Measurements from ENCODE around the gene TCAIM. TPM values are rescaled to one million over a fixed set of nuclear protein-coding genes. Genes with fewer than 3 reads are reported as not detected.

TCAIM gene
- 10 to 100 TPM; 28.8 to 47.3 (median 46.6) TPM for polyA plus RNA-seq (ENCODE audit: insufficient read length in 4 of 4)

DNA sequence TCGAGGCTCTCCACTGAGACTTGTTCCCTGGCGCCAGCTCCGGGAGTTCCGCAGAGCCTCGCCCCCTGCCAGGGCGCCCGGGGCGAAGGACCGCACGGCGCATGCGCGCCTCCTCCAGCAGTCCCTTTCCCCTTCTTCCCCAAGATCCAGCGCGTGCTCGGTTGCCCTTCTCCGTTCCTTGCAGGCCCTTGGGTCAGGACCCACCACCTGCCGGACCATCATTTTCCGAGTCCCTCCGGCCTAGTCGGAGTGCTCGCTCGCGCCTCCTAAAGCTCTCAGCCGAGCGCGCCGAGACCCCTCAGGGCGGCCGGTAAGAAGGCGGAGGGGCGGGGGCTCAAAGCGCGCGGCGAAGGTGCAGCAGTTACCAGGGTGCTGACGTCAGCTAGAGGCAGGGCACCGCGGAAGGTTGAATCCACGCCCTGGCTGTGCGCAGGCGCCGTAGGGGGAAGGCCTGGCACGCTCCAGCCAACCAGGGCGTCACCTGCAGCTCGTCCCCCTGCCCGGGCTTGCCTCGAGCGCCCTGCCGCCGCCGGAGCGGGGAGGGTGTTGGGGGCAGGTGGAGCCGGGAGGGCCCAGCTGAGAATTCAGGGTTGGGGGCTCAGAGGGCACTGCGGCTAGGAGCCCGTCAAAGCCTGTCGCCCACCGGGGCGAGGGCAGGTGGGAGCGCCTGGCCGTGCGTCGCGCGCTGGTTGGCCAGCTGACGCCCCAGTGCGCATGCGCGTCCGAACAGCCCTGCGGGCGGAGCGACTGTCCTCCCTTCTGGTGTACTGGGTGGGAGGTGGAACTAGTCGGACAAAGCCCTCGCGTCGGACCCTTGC, at the start of gene TCAIM:
TCAIM (plus strand) TSS at position 757 of the 818 bp plus-strand sequence. CDS start 16,017 bp downstream, outside the sequence.
- DNase-seq (ENCODE audit: low read depth in 4 of 4, low spot score in 3 of 4): peak; percentile 92 to 95 (median 94)

- no peak for DNase-seq (ENCODE audit: low read depth in 4 of 4, low spot score in 3 of 4)
Measured at GRCh38 chr3:44289882-44290462, 48.6 kb upstream of the TCAIM start.

- DNase-seq (ENCODE audit: low read depth in 4 of 4, low spot score in 3 of 4): no peak
Measured at GRCh38 chr3:44292276-44292675, 46.3 kb upstream of the TCAIM start.

DNA sequence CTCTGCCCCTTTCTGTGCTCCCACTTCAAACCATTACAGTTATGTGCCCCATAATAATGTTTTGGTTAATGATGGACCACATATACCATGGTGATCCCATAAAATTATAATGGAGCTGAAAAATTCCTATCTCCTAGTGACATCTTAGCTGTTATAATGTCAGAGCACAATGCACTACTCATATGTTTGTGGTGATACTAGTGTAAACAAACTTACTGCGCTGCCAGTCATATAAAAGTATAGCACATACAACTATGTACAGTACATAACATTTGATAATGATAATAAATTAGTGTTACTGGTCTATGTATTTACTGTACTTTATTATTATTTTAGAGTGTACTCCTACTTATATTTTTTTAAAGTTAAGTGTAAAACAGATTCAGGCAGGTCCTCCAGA, 45.6 kb upstream of the TCAIM start:
- no peak for DNase-seq (ENCODE audit: low read depth in 4 of 4, low spot score in 3 of 4)

GRCh38 chr3:44297255-44297654, 41.3 kb upstream of the TCAIM start:
- no peak for DNase-seq (ENCODE audit: low read depth in 4 of 4, low spot score in 3 of 4)

DNA sequence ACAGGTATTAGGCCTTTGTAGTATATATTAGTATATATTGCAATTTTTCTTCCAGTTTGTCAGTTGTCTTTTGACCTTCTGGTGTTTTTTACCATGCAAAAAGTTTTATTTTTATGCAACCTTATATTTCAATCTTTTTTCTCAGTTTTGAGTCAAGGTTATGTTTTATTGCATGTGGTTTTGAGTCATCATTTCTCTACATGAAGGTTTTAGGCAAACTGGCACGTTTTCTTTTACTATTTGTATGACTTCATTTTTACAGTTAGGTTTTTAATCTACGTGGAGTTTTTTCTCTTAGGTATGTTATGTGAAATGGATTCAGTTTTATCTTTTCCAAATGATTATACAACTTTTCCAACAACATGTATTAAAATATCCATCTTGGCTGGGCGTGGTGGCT, 36.8 kb upstream of the TCAIM start:
- DNase-seq (ENCODE audit: low read depth in 4 of 4, low spot score in 3 of 4): no peak

DNA sequence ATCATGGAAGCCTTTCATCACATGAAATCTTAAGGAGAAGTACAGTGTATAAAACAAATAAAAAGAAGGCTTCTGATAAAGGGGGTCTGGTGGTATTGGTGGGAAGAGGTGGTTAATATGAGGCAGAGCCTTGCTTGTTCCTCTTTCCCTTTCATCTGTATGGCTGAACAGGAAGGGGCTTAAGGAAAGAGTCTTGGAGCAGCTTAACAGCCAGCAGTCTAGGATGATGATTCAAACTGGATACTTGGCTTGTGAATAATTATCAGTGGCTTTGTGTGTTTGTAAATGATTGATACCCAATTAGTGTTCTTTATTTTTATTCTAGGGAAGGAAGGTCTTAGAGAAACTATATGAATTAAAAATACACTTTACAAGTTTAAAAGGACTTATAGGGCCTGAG, 29.1 kb upstream of the TCAIM start:
- DNase-seq (ENCODE audit: low read depth in 4 of 4, low spot score in 3 of 4): no peak

DNA sequence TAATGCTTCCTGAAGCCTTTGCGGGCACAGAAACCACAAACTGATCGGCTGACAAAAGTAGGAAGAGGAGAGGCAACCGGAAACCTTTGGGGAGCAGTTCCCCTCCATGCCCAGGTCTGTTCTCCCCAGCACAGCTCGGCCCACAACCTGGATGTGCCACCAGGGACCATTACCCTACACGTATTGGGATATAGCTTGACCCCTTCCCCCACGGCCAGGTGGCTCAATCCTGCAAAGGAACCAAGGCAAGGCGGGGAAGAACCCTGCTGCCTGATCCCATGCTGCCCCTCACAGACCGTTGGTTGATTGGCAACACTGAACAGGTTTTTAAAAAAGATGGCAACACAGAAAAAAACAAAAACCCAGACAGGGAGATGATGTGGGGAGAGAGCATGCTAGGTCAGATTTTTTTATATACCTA, 19.7 kb upstream of the TCAIM start:
- no peak for DNase-seq (ENCODE audit: low read depth in 4 of 4, low spot score in 3 of 4)

DNA sequence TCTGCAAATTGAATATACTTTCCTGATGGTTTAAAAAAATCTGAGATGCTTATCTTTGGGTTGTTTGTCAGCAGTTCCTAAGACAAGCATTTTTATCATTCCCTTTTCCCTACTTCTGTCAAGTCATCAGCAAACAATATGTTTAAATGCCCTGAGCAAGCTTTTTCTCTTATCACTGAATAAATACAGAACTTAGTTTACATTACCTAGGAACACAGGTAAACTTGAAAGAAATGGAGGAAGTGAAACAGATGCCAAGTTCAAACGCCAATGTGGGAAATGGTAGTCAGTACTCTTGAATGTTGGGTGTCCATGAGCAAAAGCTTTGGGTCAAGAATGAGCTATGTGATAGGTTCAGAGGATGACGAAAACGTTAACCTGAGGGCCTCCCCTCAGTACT, 17.2 kb upstream of the TCAIM start:
- no peak for DNase-seq (ENCODE audit: low read depth in 4 of 4, low spot score in 3 of 4)

- DNase-seq (ENCODE audit: low read depth in 4 of 4, low spot score in 3 of 4): peak in 2 of 4 donors; percentile 41 to 58
Measured at GRCh38 chr3:44323341-44323955, 15.1 kb upstream of the TCAIM start.

DNA sequence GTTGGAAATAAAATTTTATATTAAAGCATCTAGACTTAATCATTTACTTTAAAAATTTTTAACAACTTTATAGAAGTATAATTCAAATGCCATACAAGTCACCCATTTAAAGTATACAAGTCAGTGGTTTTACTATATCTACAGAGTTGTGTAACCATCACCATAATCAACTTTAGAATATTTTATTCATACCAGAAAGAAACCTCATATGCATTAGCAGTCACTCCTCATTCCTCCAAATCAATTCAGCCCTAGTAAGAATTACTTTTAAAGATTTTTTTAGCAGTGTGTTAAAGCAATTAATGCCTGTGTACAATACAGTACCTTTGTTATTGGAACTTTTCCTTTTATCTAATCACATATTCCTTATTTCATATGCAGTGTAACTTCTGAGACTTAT, 14.0 kb upstream of the TCAIM start:
- DNase-seq (ENCODE audit: low read depth in 4 of 4, low spot score in 3 of 4): no peak

DNA sequence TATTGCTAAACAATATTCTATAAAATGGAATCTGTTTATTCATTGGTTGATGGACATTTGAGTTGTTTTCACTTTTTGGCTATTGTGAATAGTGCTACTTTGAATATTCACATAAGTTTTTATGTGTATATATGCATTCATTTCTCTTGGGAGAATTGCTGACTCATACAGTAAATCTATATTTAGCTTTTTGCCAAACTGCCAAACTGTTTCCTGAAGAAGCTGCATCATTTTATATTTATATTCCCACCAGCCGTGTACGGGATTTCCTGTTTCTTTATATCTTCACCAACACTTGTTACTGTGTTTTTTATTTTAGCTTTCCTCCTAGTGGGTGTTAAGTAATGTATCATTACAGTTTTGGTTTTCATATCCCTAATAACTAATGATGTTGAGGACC, 12.5 kb upstream of the TCAIM start:
- no peak for DNase-seq (ENCODE audit: low read depth in 4 of 4, low spot score in 3 of 4)

DNA sequence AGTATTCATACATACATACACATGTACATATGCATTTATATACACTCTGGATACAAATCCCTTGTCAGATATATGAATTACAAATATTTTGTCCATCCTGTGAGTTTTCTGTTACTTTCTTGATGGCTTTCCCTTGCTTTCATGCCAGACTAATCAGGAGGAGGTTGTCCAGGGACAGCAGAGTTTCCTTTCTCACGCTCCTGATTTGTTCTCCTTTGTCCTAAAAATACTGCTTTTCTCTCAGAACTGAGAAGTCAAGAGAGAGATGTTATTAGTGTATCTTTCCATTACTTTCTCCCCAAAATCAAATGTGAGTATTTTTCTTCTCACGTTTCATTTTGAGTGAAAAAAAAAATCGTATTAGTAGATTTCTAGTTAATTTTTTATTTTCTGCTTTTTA, 12.1 kb upstream of the TCAIM start:
- no peak for DNase-seq (ENCODE audit: low read depth in 4 of 4, low spot score in 3 of 4)

DNA sequence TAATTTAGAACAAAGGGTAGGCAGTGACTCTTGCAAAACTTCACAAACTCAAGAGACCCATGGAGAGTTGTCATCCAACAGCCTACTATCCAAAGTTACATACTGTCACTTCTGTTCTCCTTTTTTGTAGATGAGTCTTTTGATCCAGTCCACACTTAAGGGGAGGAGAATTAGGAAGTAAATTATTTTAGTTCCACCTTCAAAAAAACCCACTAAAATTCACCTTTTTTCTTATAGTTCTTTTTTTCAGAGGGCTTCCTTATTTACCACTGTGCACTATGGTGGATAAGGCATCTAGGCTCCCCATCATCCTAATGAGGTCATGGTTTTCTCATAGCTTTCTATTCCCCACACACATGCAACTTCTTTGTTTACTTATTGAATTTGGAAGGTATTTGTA, 8.6 kb upstream of the TCAIM start:
- DNase-seq (ENCODE audit: low read depth in 4 of 4, low spot score in 3 of 4): no peak

GRCh38 chr3:44330444-44330843, 8.1 kb upstream of the TCAIM start:
- no peak for DNase-seq (ENCODE audit: low read depth in 4 of 4, low spot score in 3 of 4)

GRCh38 chr3:44334326-44334725, 4.2 kb upstream of the TCAIM start:
- no peak for DNase-seq (ENCODE audit: low read depth in 4 of 4, low spot score in 3 of 4)

GRCh38 chr3:44337248-44337785, 1.2 kb upstream of the TCAIM start:
- no peak for DNase-seq (ENCODE audit: low read depth in 4 of 4, low spot score in 3 of 4)

DNA sequence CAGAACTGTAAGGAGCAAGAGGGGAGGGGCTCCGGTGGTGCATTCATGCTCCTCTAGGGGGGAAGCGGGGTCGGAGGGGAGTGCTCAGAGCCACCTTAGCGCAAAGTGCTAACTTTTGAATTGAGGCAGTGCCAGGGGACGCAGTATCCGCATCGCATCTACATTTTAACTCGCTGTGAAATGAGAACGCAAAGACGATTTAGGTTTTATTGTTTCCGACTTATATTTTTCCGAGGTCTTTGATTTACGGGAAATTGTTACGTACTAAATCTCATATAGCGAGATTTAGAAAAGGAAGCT, 212 bp downstream of the TCAIM start:
- no peak for DNase-seq (ENCODE audit: low read depth in 4 of 4, low spot score in 3 of 4)

GRCh38 chr3:44339181-44340057, 853 bp downstream of the TCAIM start:
- DNase-seq (ENCODE audit: low read depth in 4 of 4, low spot score in 3 of 4): no peak

DNA sequence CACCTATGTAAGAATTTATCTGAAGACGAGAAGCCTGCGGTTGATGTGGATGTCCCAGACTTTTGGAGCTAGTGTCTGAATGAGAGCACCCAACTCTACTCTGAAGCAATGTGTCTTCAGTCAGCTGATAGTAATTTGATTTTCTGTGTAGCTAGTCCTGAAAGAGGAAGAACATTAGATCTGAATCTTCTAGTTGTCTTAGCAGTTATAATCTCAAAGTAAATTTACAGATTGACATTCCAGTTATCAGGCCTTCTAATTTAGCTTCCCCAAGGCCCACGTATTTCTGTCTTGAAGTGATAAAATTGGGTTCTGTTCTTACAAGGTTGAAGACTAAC, 1.5 kb downstream of the TCAIM start:
- DNase-seq (ENCODE audit: low read depth in 4 of 4, low spot score in 3 of 4): no peak

All from left renal pelvis (tissue), 4 donors.